Ramos (cell line): ENCODE measurements around the gene CISD1.
"Not testable (repeated sequence)": the region's sequence is repeated elsewhere in the genome, so short reads cannot be mapped to it uniquely, and the experiment has no call there.

Experiments
- in situ Hi-C: fragments of 300-500 bp; cut with MboI; formaldehyde crosslinking; loops from one replicate; pipeline ENCODE4 v1.14.3; 2022; ENCODE audit warnings: low sequenced_read_pairs; ENCODE audit not compliant: unreplicated experiment

CISD1 gene

DNA sequence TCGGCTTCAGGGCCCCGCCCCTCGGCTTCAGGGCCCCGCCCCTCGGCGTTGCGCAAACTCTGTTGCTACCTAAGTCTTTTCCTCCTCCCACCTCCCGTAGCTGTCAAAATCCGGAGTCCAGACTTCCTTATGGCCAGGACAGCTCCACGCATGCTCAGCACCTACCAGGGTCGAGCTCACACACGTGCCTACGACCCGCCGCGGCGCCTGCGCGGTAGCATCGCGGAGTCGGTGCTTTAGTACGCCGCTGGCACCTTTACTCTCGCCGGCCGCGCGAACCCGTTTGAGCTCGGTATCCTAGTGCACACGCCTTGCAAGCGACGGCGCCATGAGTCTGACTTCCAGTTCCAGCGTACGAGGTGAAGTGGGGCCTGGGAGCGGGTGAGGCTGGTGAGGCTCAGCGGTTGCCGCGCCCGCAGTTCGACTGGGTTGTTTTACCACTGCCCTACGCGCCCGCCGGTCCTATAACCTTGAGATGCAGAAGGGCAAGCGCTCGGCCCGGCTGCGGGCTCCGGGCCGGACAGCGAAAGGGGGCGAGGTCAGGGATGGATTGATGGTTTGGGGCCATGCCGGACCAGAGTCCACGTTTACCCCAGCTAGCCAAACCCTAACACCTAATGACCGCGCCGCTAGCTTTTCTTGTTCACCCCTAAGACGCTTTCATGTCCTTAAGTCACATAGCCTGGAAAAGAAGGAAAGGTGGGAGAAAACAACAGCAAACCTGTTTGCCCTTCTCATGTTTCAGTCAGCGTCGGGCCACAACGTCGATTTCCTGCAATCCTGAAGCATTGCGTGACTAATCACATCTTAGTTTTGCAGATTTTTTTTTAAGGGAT is at the start of gene CISD1:
Gene CISD1, plus strand, starts transcription at position 217 of the 836 bp plus-strand sequence. Its CDS starts 112 bp downstream, at position 329.
- in situ Hi-C loops, result no loop called here

DNA sequence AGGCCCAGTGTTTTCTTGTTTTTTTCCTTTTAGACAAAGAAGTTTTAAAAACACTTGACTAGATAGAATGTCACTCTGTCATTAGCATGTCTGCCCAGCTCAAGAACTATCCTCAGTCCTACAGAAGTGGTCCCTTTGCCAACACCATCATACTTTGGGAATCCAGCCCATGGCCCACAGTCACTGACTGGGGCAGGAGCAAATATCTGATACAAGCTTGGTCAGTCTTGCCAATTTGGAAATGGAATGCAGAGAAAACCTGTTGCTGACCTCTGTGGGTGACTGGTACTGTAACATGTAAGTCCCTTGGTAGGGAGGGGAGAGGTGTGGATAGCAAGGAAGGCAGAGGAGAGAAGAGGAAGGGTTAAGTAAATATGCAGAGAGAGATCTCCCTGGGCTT is 49.1 kb upstream of the CISD1 start:
- in situ Hi-C loops, result no loop called here

DNA sequence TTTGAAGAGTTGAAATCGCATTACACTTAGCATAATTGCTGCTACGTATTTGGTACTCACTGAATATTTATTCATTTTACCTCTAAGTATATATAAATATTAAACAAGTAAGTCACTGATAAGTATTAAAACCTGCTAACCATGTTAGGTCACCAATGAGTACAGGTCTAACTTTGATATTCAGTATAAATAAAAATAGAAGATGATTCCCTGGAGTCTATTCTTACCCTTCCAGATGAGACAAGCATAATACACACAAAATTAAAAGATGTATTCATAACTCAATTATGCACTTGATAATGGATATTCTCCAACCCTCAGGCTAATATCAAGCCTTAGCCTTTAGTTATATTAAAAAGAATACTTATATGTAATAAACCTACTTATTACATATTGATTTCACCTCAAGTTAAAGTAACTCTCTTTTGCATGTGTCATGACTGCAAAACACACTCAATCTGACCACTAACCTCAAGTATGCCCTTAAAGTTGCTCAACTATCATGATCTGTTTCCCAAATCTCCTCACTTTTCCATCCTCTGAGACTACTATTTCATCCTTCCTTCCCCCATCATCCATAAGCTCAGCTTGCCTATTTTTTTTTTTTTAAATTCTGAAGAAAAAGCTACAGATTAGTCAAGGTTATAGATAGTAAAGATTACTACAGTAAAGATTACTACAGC is 48.1 kb upstream of the CISD1 start:
- in situ Hi-C loops, result no loop called here

DNA sequence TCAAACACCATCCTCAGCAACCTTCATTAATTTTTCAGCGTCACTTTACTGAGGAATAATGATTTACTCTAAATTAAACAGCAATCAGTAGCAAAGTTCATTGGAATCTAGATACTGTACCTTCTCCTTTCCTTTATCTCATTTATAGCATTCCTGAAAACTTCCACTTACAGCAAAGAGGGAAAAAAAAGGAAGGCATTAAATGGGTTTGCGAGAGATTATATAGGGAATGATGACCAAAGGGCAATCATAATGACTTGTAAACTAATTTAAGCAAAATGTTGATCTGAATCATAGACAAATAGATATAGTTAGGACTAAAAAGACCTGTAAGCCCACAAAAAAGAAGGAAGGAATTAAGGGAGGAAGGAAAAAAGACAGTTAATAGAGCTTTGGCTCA is 43.3 kb upstream of the CISD1 start:
- in situ Hi-C loops, result no loop called here

DNA sequence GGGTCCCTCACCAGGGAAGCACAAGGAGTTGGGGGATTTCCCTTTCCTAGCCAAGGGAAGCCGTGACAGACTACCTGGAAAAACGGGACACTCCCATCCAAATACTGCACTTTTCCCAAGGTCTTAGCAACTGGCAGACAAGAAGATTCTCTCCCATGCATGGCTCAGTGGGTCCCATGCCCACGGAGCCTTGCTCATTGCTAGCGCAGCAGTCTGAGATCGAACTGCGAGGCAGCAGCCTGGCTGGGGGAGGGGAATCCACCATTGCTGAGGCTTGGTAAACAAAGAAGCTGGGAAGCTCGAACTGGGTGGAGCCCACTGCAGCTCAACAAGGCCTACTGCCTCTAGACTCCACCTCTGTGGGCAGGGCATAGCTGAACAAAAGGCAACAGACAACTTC is 39.1 kb upstream of the CISD1 start:
- in situ Hi-C loops, result not testable (repeated sequence)

DNA sequence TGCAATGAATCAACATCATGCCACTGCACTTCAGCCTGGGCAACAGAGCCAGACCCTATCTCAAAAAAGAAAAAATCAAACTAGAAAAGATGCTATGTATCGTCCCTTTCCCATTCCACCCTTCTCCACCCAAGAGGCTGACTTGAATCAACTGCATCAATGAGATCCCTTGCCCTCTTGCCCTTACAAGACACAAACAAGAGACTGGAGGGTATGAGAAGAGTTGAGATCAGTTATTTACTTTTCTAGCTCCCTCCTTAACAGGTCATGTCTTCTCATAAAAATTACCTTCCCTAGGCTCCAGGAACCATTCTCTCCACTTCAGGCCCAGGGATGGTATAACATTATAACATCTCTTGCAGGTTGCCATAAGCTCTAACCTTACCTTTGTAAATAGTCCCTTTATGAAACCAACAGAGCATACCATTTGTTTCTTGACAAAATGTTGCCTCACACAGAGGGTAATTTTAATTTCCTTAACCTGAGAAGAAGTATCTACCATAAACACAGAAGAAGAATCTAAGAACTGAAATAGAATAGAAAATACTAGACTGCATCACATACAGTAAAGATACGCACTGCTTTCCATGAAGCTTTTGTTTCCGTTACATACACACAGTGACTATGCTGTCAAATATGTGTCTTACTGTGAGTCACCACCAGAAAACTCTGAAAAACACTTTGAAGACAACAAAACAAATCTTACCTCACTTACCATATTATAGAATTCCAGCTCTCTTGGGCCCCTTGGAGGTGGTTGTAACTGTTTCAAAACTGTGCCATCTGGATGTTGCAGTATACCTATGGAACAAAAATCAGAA is 31.7 kb upstream of the CISD1 start:
- in situ Hi-C loops, result no loop called here

DNA sequence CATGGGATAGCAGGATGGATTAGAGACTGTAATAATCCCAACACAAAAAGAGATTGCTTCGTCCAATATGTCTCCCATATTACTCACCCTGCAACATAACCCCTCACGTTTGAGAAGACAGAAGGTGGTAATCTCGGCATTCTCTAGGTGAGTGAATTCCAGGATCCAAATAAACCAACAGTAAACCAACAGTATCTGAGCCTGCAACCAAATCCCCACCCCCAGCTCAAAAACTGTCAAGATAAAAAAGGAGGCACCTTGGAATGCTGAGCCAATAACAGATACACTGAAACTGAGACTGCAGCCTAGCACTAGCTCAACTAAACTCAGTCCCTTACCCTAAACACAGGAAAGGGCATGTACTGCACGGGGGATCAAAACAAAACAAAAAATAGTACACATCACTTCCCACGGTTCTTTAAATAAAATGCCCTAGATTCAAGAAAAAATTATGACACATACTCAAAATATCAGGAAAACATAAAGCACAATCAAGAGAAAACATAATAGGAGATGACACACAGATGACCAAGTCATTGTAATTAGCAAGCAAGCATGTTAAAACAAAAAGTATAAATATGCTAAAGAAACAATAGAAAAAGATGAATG is 29.3 kb upstream of the CISD1 start:
- in situ Hi-C loops, result no loop called here

DNA sequence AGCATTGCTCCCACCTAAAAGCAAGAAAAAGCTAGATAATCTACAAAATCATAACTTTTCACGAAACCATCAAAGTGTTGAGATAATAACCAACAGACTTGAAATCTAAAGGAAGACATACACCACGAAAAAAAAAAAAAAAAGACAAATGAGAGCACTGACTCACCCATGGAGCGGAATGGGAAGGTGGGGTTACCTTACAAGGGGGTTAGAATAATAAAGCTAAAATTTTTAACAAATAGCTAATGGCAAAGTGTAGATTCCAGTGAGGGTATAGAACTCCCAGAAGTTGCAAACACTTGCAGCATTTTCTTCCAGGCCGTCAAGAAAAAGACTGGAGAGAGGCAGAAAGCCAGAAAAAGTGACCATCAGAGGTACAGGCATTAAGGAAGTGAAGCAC is 28.4 kb upstream of the CISD1 start:
- in situ Hi-C loops, result no loop called here

DNA sequence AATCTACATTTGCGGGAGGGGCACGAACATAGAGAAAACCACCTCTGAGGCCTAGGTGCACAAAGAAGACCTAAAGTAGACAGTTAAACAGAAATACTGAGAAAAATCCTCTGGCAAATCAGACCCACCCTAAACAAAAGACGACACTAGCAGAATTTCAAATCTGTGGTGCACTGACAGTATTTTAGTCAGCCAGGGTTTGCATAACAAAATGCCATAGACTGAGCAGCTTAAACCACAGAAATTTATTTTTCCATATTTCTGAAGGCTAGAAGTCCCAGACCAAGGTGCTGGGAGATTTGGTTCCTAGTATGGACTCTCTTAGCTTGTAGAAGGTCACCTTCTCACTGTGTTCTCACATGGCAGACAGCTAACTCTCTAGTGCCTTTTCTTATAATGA is 27.6 kb upstream of the CISD1 start:
- in situ Hi-C loops, result no loop called here

DNA sequence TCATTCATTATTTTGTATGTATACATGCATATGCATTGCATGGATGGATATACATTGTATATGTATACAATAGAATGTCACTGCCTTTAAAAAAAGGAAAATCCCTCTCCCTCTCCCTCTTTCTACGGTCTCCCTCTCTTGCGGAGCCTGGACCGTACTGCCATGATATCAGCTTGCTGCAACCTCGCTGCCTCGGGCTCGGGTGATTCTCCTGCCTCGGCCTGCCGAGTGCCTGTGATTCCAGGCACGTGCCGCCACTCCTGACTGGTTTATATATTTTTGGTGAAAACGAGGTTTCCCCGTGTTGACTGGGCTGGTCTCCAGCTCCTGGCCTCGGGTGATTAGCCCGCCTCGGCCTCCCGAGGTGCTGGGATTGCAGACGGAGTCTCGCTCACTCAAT is 25.7 kb upstream of the CISD1 start:
- in situ Hi-C loops, result no loop called here

DNA sequence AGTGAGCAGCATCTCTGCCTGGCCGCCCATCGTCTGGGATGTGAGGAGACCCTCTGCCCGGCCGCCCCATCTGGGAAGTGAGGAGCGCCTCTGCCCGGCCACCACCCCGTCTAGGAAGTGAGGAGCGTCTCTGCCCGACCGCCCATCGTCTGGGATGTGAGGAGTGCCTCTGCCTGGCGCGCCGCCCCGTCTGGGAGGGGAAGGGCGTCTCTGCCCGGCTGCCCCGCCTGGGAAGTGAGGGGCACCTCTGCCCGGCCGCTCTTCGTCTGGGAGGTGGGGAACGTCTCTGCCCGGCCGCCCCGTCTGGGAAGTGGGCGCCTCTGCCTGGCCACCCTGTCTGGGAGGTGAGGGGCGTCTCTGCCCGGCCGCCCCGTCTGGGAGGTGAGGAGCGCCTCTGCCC is 25.2 kb upstream of the CISD1 start:
- in situ Hi-C loops, result not testable (repeated sequence)

DNA sequence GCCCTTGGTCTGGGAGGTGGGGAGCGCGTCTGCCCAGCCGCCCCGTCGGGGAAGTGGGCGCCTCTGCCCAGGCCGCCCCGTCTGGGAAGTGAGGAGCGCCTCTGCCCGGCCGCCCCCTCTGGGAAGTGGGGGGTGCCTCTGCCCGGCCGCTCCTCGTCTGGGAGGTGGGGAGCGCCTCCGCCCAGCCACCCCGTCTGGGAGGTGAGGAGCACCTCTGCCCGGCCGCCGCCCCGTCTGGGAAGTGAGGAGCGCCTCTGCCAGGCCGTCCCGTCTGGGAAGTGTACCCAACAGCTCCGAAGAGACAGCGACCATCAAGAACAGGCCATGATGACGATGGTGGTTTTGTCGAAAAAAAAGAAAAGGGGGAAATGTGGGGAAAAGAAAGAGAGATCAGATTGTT is 24.7 kb upstream of the CISD1 start:
- in situ Hi-C loops, result not testable (repeated sequence)

DNA sequence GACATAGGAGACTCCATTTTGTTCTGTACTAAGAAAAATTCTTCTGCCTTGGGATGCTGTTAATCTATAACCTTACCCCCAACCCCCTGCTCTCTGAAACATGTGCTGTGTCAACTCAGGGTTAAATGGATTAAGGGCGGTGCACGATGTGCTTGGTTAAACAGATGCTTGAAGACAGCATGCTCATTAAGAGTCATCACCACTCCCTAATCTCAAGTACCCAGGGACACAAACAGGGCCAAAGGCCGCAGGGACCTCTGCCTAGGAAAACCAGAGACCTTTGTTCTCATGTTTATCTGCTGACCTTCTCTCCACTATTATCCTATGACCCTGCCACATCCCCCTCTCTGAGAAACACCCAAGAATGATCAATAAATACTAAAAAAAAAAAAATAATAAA is 24.3 kb upstream of the CISD1 start:
- in situ Hi-C loops, result not testable (repeated sequence)

DNA sequence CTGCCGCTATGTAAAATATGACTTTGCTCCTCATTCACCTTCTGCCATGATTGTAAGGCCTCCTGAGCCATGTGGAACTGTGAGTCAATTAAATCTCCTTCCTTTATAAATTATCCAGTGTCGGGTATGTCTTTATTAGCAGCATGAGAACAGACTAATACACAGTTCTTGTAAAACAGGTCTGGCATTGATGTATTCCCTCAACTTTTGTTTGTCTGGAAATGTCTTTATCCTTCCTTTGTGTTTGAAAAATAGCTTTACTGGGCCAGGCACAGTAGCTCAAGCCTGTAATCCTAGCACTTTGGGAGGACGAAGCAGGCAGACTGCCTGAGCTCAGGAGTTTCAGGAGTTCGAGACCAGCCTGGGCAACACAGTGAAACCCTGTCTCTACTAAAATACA is 15.8 kb upstream of the CISD1 start:
- in situ Hi-C loops, result no loop called here

DNA sequence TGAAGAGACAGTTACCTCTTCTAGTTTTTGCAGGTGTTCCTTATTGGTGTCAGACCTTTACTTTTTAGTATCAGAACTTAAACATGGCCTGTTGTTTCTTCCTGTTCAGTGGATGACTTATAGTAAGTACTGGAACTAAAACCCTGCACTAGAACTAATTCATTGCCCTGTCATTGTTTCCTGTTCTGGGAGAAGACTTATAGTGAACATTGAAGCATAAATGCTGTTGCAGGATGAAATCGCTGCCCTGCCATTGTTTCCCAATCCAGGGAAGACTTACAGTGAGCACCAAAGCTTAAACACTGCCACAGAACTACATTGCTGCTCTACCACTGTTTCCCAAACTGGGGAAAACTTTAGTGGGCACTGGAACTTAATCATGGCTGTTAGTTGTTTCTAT is 14.3 kb upstream of the CISD1 start:
- in situ Hi-C loops, result no loop called here

DNA sequence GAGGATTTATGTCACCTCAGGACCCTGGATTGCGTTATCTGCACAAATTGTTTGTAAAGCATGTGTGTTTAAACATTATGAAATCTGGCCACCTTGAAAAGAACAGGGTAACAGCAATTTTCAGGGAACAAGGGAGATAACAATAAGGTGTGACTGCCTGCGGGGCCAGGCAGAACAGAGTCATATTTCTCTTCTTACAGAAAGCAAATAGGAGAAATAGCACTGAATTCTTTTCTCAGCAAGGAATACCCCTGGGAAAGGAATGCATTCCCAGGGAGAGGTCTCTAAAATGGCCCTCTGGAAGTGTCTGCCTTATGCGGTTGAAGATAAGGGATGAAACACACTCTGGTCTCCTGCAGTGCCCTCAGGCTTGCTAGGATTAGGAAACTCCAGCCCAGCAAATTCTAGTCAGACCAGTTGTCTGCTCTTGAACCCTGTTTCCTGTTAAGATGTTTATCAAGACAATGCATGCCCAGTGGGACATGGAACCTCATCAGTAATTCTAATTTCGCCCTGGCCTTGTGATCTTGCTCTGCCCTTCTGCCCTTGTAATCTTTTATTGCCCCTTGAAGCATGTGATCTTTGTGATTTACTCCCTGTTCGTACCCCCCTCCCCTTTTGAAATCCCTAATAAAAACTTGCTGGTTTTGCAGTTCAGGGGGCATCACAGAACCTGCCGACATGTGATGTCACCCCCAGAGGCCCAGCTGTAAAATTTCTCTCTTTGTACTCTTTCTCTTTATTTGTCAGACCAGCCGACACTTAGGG is 12.8 kb upstream of the CISD1 start:
- in situ Hi-C loops, result not testable (repeated sequence)

DNA sequence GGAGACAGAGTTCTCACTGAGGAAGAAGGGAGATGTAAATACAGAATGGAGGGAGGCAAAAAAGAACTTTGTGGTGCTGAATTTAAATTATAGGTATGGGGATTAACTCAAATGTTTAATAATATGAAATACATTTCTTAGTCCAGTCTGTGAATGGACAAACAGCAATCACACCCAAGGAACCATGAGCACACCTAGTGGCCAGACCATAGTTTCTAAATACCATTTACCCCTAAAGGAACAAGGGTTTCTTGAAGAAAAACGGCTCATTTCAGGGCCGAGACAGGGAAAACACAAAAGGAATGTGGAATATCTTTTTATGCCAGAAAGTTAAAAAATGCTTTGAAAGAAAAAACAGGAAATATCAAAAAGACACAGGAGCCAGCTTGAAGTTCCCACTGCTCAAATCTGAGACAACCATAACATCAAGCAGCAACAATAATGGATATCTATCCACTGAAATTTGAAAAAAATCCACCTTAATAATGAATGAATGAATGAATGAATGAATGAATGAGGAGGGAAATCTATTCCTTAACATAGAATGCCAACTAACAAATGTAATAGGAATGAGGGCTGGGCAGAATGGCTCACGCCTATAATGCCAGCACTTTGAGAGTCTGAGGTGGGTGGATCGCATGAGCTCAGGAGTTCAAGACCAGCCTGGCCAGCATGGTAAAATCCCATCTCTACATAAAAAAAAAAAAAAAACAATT is 9.8 kb upstream of the CISD1 start:
- in situ Hi-C loops, result no loop called here

DNA sequence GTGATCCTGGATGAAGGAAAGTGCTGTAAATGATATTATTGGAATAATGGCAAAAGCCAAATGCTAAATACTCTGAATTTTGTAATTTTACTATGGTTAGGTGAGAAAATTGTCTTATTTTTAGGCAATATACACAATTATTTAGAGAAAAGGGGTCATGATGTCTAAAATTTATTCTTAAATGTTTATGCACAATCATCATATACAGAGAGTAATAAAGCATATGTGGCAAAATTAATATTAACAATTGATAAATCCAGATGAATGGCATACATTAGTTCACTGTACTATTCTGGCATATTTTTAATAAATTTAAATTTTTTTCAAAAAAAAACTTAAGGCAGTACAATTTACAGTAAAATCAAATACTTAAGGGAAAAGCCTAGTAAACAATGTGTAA is 8.6 kb upstream of the CISD1 start:
- in situ Hi-C loops, result no loop called here

DNA sequence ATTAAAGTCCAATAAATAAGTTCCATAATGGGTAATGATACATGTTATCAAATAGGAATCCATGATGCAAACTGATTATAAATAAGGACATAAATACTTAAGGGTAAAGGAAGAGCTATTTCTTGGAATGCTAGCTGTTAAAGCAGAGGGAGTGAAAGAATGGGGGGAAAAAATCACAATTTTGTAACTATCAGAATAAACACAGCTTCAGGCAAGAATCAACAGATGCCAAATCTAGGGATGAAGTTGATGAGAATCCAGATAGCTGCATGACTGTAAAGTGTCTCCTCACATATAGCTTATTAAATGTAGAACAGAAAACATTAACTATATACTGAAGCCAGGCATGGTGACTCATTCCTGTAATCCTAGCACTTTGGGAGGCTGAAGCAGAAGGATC is 6.2 kb upstream of the CISD1 start:
- in situ Hi-C loops, result no loop called here
